NCI-H2029 treated with DMSO at 0.1 percent for 48 hours (cell line): ENCODE data around the gene RHOG.

Experiments
- DNase-seq: peaks from one replicate; lab custom pipeline; 2025; lab: John Stamatoyannopoulos, UW

Gene RHOG

DNA sequence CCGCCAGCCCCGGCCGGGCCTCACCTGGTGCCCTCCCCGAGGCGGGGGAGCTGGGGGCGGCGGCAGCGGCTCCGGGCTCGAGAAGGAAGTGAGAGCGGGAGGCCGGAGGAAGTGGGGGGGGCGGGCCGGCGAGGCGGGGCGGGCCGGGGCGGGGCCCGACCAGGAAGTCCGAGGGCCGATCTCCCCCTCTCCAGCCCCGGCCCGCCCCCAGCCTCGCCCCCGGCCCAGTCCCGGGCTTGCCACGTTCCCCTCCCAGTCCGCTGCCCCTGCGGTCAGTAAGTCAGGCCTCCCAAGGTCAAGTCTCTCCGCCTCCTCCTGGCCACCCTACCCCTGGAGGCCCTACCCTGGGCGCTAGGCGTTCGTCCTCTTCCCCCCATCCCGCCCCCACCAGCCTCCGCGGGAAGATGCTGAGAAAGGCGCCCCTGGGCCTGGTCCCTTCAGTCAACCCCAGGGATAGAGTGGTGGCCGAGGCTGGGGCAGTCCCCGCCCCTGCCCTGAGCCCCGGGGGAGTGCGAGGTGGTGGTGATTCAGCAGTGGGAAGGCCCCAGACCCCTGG lies at the start of gene RHOG:
Gene RHOG, minus strand, starts transcription at position 90 of the 556 bp plus-strand sequence. CDS start 12,821 bp downstream, outside the sequence.
- no peak for DNase-seq

GRCh38 chr11:3890014-3890413 lies 49.3 kb upstream of the RHOG start:
- DNase-seq: no peak

DNA sequence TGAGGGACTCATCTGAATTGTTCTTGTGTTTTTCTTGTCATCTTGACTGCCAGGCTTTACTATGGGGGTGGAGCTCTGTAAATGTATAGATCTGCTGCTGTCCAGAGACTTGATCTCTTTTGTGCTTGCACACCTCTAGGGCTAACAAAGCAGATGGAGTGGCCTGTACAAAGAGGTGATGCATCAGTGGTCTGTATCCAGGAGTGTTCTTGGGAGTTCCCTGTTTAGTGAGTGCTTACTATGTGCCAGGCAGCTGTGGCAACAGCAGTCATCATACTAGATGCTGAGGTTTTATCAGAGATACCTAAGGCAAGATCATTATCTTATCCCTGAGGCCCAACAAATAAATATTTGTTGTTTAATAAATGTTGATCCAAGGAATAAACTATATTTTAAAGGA lies 48.1 kb upstream of the RHOG start:
- DNase-seq: no peak

DNA sequence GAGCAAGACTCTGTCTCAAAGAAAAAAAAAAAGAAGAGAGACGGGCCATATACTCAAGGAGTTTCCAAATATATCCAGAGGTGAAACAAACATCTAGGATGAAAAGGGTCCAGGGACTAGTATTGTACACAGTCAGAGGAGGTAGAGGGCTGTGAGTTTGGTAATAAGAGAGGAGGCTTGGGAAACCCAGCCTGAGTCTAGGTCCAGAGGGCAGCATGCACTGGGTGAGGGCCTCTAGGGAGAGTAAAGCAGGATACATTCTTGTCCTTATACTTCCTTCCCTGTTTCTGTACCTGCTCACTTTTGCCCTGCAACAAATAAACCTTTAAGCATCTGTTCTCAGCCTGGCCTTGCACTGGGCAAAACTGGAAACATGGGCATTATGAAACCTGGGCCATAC lies 46.2 kb upstream of the RHOG start:
- DNase-seq: no peak

- DNase-seq: no peak
Observed at GRCh38 chr11:3885855-3886254, 45.1 kb upstream of the RHOG start.

DNA sequence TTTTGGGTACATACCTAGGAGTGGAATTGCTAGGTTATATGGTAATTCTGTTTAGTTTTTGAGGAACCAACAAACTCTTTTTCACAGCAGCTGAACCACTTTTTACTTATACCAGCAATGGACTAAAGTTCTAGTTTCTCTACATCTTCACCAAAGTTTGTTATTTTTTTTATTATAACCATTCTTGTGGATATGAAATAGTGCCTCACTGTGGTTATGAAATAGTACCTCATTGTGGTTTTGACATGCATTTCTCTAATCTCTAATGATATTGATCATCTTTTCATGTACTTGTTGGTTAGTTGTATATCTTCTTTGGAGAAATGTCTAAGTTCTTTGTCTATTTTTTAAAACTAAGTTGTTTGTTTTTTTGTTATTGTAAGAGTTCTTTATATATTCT lies 41.9 kb upstream of the RHOG start:
- DNase-seq: no peak

GRCh38 chr11:3880724-3881123 lies 40.0 kb upstream of the RHOG start:
- DNase-seq: no peak

DNA sequence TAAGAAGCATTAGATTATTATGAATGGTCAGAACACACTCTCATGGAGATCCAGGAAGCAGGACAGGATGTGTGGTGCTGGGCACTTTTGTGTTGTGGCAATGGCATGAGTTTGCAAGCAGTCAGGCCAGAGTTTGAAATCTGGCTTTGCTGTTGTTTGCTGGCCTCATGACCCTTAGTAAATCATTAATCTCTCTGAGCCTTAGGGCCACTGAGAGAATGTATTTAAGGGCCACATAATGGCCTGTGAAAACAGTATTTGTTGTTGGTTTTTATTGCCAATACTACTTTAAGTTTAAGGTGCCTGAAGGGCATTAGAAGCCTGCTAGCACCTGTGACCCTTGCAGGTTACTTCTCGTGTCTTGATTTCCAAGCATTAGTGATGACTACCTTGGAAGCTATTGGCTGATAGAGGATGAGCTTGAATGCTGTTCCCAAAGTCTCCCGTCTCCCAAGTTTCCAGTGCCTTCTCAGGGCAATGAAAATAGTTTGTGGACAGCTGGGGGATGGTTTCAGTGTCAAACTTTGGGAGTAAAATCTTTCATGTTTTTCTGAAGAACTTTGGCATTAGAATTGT lies 39.3 kb upstream of the RHOG start:
- no peak for DNase-seq

DNA sequence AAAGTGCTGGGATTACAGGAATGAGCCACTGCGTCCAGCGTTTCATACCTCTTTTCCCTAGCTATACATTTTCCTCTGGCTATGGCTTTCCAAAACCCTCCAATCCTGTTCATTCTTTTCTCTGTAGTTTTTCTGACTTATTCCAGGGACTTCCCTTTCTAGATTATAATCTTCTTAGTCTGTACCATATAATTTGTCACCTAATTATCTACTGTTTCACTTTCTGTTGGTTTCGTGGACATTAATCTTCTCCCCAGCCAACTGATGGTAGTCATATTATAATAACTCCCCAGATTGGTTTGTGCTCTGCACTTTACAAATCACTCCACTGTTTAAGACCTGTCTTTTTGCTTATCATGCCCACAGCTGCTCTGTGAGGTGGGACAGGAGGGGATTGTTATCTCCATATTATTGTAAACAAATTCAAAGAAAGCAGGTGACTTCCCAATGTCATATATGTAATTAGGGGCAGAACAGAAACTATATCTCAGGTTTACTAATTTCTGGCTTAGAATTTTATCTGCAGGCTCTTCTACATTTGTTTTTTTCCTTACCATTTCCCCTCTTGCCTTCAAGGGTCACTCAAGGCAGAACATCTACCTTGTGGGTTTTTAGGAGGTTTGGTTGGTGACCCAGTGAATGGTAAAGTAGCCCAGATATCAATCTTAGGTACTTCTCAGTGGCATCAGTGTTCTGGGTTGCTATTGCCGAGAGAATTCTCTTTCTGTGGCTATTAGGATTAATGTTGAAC lies 38.6 kb upstream of the RHOG start:
- no peak for DNase-seq

DNA sequence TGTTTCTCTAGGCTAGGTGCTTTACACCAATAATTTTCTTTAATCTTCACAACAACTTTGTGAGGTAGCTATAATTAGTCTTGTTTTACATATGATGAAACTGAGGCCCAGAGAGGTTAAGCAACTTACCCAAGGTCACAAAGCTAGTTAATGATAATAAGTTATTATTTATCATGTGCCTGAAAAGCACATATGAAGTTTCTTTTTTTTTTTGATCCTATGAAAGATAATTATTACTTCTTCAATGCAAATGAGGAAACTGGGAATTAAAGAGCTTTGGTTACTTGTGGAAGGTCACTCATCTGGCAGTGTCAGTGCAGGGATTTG lies 37.5 kb upstream of the RHOG start:
- no peak for DNase-seq

GRCh38 chr11:3877364-3878257 lies 36.9 kb upstream of the RHOG start:
- DNase-seq: no peak

DNA sequence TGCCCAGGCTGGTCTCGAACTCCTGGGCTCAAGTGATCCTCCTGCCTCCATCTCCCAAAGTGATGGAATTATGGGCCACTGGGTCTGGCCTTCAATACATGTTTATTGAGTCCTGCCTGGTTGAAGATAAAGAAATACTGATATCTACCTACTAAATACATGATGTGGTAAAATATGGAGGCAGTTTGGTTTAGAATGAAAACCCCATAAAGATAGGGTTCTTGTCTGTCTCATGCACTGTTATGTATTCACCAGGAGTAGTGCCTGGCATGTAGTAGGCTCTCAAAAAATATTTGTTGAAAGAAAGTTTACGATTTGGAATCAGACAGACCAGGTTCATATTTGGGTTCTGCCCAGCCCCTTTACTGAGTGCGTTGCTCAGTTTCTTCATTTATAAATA lies 35.9 kb upstream of the RHOG start:
- no peak for DNase-seq

DNA sequence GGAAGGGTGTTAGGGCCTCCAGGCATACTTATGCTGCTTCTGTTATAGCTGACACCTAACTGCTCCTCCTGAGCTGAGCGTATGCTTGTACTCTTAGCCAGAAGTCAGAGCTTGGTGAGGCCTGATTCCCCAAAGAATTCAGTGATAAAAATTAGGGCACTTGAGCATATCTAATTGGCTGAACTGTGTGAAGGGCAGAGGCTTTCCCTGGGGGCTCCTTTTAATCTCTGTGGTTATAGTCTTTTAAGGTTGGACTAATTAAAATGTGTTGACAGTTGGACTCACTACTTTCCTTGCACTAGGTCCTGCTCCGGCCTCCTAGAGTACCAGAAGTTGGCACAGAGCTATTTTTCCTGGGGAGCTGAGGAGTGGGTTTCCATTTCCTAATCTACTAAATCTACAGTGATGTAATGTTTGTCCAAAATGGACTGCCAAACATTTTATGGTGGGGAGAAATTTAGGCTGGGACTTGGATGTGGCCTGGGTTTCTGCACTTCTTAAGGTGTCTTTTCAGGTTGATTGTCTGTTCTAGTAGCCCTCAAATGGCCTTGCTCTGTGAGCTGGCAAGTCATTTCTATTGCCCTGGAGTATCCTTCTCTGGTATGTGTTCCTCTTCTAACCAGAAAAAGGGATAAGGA lies 33.1 kb upstream of the RHOG start:
- DNase-seq: no peak

GRCh38 chr11:3867209-3868091 lies 26.7 kb upstream of the RHOG start:
- no peak for DNase-seq

DNA sequence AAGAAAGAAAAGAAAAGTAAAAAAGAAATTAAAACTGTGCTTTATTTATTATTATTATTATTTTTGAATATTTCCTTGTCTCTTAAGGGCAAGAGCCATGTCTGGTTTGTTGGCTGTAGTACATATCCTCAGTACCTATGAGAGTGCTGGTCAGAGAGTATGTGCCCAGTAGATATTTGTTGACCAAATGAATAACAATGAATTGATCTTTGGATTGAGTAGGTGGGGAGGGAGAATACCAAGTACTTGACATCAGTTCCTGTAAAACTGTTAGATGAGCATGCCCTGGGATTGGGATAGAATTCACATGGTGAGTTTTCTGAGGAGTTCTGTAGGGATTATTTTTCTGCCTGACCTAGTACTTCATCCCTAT lies 26.1 kb upstream of the RHOG start:
- no peak for DNase-seq

GRCh38 chr11:3866206-3866605 lies 25.4 kb upstream of the RHOG start:
- no peak for DNase-seq

DNA sequence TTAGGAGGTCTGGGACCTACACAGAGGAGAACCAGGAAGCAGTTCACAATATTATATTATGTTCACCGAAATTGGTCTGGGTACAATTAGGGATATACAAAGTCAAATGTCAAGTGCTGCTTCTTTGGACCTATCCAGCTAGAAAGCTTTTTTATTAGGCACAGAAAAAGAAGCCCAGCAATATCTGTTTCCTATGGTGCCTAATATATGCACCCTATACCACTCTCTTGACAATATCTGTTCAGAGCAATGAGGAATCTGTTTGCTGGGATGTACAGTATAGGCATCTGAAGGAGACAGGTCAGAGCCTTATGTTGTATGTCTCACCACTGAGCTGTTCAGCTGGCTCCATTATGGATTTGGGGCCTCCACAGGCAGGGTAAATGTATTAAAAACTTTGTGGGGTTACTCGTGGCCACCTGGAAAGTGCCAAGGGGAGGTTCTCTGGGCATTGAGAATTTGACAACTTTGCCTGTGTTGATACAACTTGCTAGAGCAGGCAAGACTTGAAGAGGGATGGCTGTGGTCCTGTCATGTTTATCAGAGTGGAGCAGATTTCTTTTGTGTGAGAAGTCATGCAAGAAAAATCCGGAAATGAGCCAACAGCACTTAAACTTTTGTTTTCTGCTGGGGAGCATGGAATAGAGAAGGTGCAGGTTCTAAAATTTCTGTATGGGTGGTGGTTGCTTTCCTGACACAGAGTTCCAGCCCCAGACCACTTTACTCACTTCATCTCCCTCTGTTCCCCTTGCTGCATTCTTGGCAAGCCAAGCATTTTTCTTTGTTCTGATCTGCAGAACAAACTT lies 24.8 kb upstream of the RHOG start:
- DNase-seq: no peak

- DNase-seq: no peak
Observed at GRCh38 chr11:3861683-3862082, 20.9 kb upstream of the RHOG start.

DNA sequence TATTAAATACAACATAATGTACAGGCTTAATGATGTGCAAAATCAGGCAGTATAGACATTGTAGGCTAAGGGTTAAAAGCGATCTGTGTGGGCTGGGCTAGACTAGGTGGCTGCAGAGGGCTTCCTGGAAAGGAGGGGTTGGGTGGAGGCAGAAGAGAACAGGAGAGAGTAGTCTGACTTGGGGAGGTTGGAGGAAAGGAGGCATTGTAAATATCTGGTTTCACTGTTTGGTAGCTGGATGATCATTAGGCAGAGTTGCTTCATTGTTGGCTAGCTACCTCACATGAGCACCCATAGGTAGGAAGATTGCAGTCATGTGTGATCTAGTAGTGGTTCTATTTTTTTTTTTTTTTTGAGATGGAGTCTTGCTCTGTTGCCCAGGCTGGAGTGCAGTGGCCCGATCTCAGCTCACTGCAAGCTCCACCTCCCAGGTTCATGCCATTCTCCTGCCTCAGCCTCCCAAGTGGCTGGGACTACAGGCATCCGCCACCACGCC lies 20.2 kb upstream of the RHOG start:
- peak; percentile 85 for DNase-seq

DNA sequence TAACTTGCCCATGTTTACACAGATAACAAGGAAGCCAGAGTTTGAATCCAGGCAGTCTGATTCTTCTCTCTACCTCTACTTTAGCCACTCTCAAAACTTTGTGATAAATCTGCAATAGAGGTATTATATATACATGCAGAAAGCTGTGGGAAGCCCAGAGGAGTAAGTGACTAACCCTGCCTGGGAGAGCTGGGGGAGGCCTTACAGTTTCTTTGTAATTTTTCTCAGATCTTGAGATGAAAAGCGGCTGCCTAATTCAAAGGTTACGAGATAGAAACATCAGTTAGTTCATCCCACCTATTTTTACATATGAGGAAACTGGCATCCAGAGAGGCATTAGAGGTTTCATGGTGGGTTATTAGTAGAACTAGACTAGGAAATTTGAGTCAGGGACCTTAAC lies 19.6 kb upstream of the RHOG start:
- DNase-seq: no peak
